Measurements from ENCODE around the gene TFG.

The TFG gene

DNA sequence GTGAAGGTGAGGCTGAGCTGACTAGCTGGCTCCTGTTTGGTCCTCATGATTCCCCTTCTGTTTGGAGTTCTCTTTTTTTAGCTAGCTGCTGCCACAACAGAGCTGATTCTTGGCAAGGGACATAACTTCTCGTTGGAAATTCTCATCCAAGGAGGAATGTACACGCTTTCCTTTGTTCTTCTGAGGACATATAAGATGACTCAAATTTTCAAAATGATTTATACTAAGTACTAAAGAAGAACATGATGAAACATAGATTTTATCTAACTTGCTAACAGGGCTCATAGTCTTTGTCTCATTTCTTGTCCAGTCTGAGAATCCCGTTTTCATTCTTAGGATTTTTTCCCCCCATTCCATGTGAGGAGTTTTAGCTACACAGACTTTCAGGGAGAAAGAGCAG, 2.9 kb upstream of the TFG start:
- peak; percentile 20 for DNase-seq (ENCODE audit: low read depth)

GRCh38 chr3:100708644-100708988, 678 bp upstream of the TFG start:
- DNase-seq (ENCODE audit: low read depth), result no peak
- TF ChIP-seq, protein P1, sequence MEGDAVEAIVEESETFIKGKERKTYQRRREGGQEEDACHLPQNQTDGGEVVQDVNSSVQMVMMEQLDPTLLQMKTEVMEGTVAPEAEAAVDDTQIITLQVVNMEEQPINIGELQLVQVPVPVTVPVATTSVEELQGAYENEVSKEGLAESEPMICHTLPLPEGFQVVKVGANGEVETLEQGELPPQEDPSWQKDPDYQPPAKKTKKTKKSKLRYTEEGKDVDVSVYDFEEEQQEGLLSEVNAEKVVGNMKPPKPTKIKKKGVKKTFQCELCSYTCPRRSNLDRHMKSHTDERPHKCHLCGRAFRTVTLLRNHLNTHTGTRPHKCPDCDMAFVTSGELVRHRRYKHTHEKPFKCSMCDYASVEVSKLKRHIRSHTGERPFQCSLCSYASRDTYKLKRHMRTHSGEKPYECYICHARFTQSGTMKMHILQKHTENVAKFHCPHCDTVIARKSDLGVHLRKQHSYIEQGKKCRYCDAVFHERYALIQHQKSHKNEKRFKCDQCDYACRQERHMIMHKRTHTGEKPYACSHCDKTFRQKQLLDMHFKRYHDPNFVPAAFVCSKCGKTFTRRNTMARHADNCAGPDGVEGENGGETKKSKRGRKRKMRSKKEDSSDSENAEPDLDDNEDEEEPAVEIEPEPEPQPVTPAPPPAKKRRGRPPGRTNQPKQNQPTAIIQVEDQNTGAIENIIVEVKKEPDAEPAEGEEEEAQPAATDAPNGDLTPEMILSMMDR (conservative IDR thresholded peaks at IDR 0.05; ENCODE audit: control insufficient read depth, insufficient read depth, low read depth, low read length), result no peak

More for the DNA sequence above, 2.9 kb upstream of the TFG start:
- no peak overlapping the region for H3K4me3 ChIP-seq (ENCODE audit: control insufficient read depth, low read depth, low read length)
- TF ChIP-seq, protein P1 (conservative IDR thresholded peaks at IDR 0.05; ENCODE audit: control insufficient read depth, insufficient read depth, low read depth, low read length), result no peak

DNA sequence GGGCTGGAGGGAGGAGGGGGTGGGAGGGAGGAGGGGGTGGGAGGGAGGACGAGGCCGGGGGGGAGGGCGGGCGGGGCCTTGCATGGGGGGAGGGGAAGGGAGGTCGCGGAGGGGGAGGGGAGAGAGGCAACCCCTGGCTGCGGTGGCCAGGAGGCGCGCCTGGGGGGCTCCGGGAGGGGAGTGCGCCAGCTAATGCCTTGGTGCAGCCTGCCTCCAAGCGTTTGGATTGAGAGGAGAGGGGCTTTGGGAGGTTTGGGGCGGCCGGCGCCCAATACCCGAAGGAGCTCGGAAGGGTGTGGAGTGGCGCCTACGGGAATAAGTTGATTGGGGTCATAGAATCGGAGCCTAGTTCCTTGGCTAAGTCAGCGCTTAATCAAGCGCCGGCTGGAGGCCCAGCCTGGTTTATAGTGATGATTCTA, 557 bp downstream of the TFG start:
- peak overlapping the region; percentile 76 for H3K4me3 ChIP-seq (ENCODE audit: control insufficient read depth, low read depth, low read length)
- TF ChIP-seq, protein P1 (conservative IDR thresholded peaks at IDR 0.05; ENCODE audit: control insufficient read depth, insufficient read depth, low read depth, low read length), result no peak

More at GRCh38 chr3:100708644-100708988, 678 bp upstream of the TFG start:
- H3K4me3 ChIP-seq (ENCODE audit: control insufficient read depth, low read depth, low read length), result peak overlapping the region; percentile 28

DNA sequence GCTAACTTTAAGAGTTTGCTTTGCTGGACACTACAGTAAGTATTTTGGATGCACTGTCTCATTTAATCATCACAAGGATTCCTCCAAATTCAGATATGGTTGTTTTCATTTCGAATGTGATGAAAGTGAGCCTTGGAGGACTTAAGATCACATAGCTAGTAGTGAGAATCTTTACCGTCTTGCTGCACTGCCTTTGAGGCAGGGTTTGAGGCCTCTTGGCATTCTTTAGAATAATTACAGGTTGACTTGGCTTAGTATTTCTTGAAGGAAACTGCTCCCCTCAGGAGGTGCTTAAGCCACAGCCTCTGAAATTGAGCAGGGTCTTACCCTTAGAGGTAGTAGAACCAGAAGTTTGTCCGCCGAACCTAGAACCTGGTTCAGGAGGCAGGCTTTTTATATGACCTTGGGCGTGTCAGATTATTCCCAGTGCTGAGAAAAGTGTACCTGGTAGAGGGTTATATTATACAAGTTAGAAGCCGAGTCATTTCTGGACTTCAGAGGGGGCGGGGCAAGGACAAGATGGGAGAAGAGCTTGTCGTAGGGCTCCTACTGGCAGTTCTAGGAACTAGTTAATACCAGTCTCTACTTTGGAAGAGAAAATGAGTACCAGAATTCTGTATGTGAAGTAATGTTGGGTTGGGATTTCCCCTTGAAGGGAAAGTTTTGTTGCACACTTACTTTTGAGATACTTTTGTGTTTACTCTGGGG, 1.1 kb downstream of the TFG start:
- peak; percentile 75 for DNase-seq (ENCODE audit: low read depth)
- H3K4me3 ChIP-seq (ENCODE audit: control insufficient read depth, low read depth, low read length), result peak overlapping the region; percentile 76
- TF ChIP-seq, protein P1 (conservative IDR thresholded peaks at IDR 0.05; ENCODE audit: control insufficient read depth, insufficient read depth, low read depth, low read length), result peak; percentile 44

More for the DNA sequence above, 557 bp downstream of the TFG start:
- DNase-seq (ENCODE audit: low read depth), result peak; percentile 37

GRCh38 chr3:100715176-100715575, 5.9 kb downstream of the TFG start:
- DNase-seq (ENCODE audit: low read depth), result no peak
- TF ChIP-seq, protein P1 (conservative IDR thresholded peaks at IDR 0.05; ENCODE audit: control insufficient read depth, insufficient read depth, low read depth, low read length), result no peak
- no peak overlapping the region for H3K4me3 ChIP-seq (ENCODE audit: control insufficient read depth, low read depth, low read length)

- no peak overlapping the region for H3K4me3 ChIP-seq (ENCODE audit: control insufficient read depth, low read depth, low read length)
- TF ChIP-seq, protein P1 (conservative IDR thresholded peaks at IDR 0.05; ENCODE audit: control insufficient read depth, insufficient read depth, low read depth, low read length), result no peak
- no peak for DNase-seq (ENCODE audit: low read depth)
Measured at GRCh38 chr3:100717063-100717462, 7.8 kb downstream of the TFG start.
